B cell (primary cell): ENCODE data around the gene CHPT1. TPM values are rescaled to one million over a fixed set of nuclear protein-coding genes. Genes with fewer than 3 reads are reported as not detected.
"Not testable (repeated sequence)": the region's sequence is repeated elsewhere in the genome, so short reads cannot be mapped to it uniquely, and the experiment has no call there.

Experiments
- ATAC-seq: fragments of 200-7000 bp; cut with Tn5 transposase; one replicate; pipeline ENCODE4 v1.10.0; 2021; ENCODE audit warnings: low read depth, mild to moderate bottlenecking, moderate number of reproducible peaks, moderate library complexity
- CTCF ChIA-PET: fragments of 350-600 bp; sonication (Branson Sonifier 250); formaldehyde crosslinking; loops from one replicate; lab custom pipeline; 2021; ENCODE audit warnings: antibody characterized with exemption, inconsistent platforms; lab: Charles Lee
- POLR2A ChIA-PET: fragments of 350-600 bp; sonication (Branson Sonifier 250); formaldehyde crosslinking; loops from one replicate; lab custom pipeline; 2021; ENCODE audit warnings: antibody characterized with exemption; lab: Charles Lee
- DNase-seq: peaks from one replicate; pipeline ENCODE4 v3.0.0; 2013
- H2AFZ ChIP-seq: 2 replicates; pipeline ENCODE4 v1.6.1; 2012; ENCODE audit warnings: mild to moderate bottlenecking, low read depth, low read length; ENCODE audit not compliant: insufficient read depth, poor library complexity, severe bottlenecking
- H3K27ac ChIP-seq, 2 donors: 1 replicate in 1 of 2; 2 replicates in 1 of 2; pipeline ENCODE4 v1.5.1; 2012 to 2013; ENCODE audit warnings: low read length in 2 of 2, mild to moderate bottlenecking in 2 of 2, moderate library complexity in 1 of 2
- H3K27me3 ChIP-seq, 4 experiments: fragments of 200-600 bp in 1 of 4; sonication (generic) in 1 of 4; replicated peaks in 1 of 4; 1 replicate in 2 of 4; 2 replicates in 2 of 4; pipeline versions ENCODE4 v1.6.1 to v1.7.0; 2013 to 2016; ENCODE audit warnings: low read length in 3 of 4, mild to moderate bottlenecking in 2 of 4, mixed read lengths in 1 of 4, moderate library complexity in 1 of 4; ENCODE audit not compliant: insufficient read depth in 4 of 4, control insufficient read depth in 3 of 4; ENCODE audit errors: control extremely low read depth in 1 of 4
- H3K36me3 ChIP-seq, 2 experiments: replicated peaks in 1 of 2; 1 replicate in 1 of 2; 2 replicates in 1 of 2; pipeline versions ENCODE4 v1.6.1 to v1.7.1; 2013; ENCODE audit warnings: low read length in 1 of 2; ENCODE audit not compliant: insufficient read depth in 2 of 2, control insufficient read depth in 1 of 2; ENCODE audit errors: control extremely low read depth in 1 of 2, extremely low read depth in 1 of 2
- H3K4me1 ChIP-seq, 2 donors: fragments of 200-600 bp in 1 of 2; sonication (generic) in 1 of 2; 1 replicate in 1 of 2; 2 replicates in 1 of 2; pipeline versions ENCODE4 v1.5.1 to v1.6.1; 2013 to 2017; ENCODE audit warnings: low read length in 2 of 2; ENCODE audit not compliant: control insufficient read depth in 2 of 2, insufficient read depth in 2 of 2
- H3K4me2 ChIP-seq: replicated peaks from 2 replicates; pipeline ENCODE3; 2012; ENCODE audit warnings: mild to moderate bottlenecking, low read depth, low read length; ENCODE audit not compliant: poor library complexity, severe bottlenecking
- H3K4me3 ChIP-seq, 5 experiments: fragments of 200-600 bp in 1 of 5; sonication (generic) in 1 of 5; 1 replicate in 3 of 5; 2 replicates in 2 of 5; pipeline versions ENCODE4 v1.5.1 to v1.7.0; 2011 to 2016; ENCODE audit warnings: low read length in 4 of 5, mild to moderate bottlenecking in 4 of 5, low read depth in 2 of 5, control low read depth in 1 of 5, moderate library complexity in 1 of 5; ENCODE audit not compliant: insufficient read depth in 1 of 5; ENCODE audit errors: control extremely low read depth in 1 of 5, extremely low read depth in 1 of 5
- H3K79me2 ChIP-seq: fragments of 200-600 bp; sonication (generic); one replicate; pipeline ENCODE4 v1.6.0; 2016; ENCODE audit warnings: low read length; ENCODE audit not compliant: control insufficient read depth, insufficient read depth
- H3K9ac ChIP-seq: fragments of 200-600 bp; sonication (generic); 2 replicates; pipeline ENCODE4 v1.6.1; 2017; ENCODE audit warnings: mild to moderate bottlenecking, low read length, moderate library complexity
- H3K9me3 ChIP-seq, 3 donors: one replicate each; pipeline versions ENCODE4 v1.6.1 to v1.7.1; 2013; ENCODE audit warnings: low read length in 2 of 3; ENCODE audit not compliant: control insufficient read depth in 2 of 3, insufficient read depth in 1 of 3; ENCODE audit errors: control extremely low read depth in 1 of 3
- H4K20me1 ChIP-seq: 2 replicates; pipeline ENCODE4 v1.6.0; 2012; ENCODE audit warnings: mild to moderate bottlenecking, low read length; ENCODE audit not compliant: insufficient read depth, control insufficient read depth, poor library complexity, severe bottlenecking
- H3K27ac Mint-ChIP-seq: one replicate; pipeline ENCODE4 v1.8.0; 2021; ENCODE audit warnings: mixed read lengths
- H3K27me3 Mint-ChIP-seq: one replicate; pipeline ENCODE4 v1.8.0; 2021; ENCODE audit warnings: mixed read lengths
- H3K4me1 Mint-ChIP-seq: one replicate; pipeline ENCODE4 v1.8.0; 2021; ENCODE audit warnings: mixed read lengths
- H3K4me3 Mint-ChIP-seq: one replicate; pipeline ENCODE4 v1.8.0; 2021; ENCODE audit warnings: mixed read lengths
- H3K9me3 Mint-ChIP-seq: one replicate; pipeline ENCODE4 v1.8.0; 2022; ENCODE audit warnings: mixed read lengths; ENCODE audit not compliant: insufficient read depth
- EZH2 ChIP-seq: IDR thresholded peaks from 2 replicates; pipeline ENCODE4 v1.6.1; 2012; ENCODE audit warnings: borderline replicate concordance, low read depth, mild to moderate bottlenecking, moderate library complexity, low read length; ENCODE audit not compliant: insufficient read depth, poor library complexity, severe bottlenecking
- WGBS: methylation state at CpG from one replicate; pipeline ENCODE4 v1.1.5; 2013; ENCODE audit warnings: missing lambda C conversion rate; ENCODE audit not compliant: insufficient coverage; 5-methylcytosine and 5-hydroxymethylcytosine counted together
- intact Hi-C: fragments of 100-400 bp; cut with micrococcal nuclease; formaldehyde crosslinking; loops from one replicate; pipeline ENCODE4 v1.10.0; 2022
- polyA plus RNA-seq: library from polyadenylated mRNA; depleted of rRNA; stranded (reverse); fragments of >200 nt; gene quantifications from 2 replicates; pipeline ENCODE4 v1.2.3, GENCODE V29; 2012
- total RNA-seq, 2 donors: library from RNA; stranded (reverse); fragments of 120-200 nt in 1 of 2; gene quantifications; 1 replicate in 1 of 2; 2 replicates in 1 of 2; pipeline versions ENCODE4 v1.2.3 to v1.2.4, GENCODE V29; 2013 to 2022
- TF ChIP-seq, protein P1 (sequence below): fragments of 200-600 bp; IDR thresholded peaks from one replicate; pipeline ENCODE4 v1.8.0; 2022; ENCODE audit warnings: antibody characterized with exemption, mild to moderate bottlenecking

Gene CHPT1
- total and polyA plus RNA-seq, 2 donors (not counting 1 experiment from before 2014, with no cell fraction given) = 46.9 to 215 TPM

DNA sequence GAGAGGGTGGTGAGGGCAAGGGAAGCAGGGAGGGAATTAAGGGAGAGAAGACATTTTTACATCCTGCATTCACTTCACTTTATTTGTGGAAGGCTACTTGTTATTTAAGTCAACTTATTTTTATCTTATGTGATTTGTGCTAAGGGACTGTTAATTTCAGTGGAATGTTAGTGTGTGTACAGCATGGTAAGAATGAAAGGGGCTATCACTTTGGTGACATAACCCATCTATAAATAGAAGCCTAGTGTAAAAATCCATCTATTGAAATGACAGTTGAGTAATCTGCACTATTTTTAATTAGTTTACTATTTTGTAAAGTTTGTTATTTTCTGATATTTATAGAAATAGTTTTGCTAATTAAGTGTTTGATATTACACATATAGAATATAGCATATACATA is 16.8 kb upstream of the CHPT1 start:
- no peaks in the 10 kb centered on the region for H3K9me3 Mint-ChIP-seq
- H4K20me1 ChIP-seq = no peaks in the 10 kb centered on the region
- no peak overlapping the region for H3K9ac ChIP-seq
- H3K4me3 ChIP-seq = no peak overlapping the region
- H3K79me2 ChIP-seq = no peaks in the 10 kb centered on the region
- H3K27me3 Mint-ChIP-seq = peaks cover 6% of the 10 kb centered on the region
- H3K27ac Mint-ChIP-seq = no peak overlapping the region
- H3K4me3 Mint-ChIP-seq = no peak overlapping the region
- peaks cover 3% of the 10 kb centered on the region for H3K4me1 Mint-ChIP-seq
- no peak overlapping the region for H3K27ac ChIP-seq
- H3K36me3 ChIP-seq = no peaks in the 10 kb centered on the region
- DNase-seq (no peak), ATAC-seq (no peak)
- CTCF ChIA-PET = no interaction called here
- H3K9me3 ChIP-seq = no peaks in the 10 kb centered on the region
- intact Hi-C loops = loop anchor here (5.0 kb wide), 1 partner anchor 33 kb away; no protein-coding TSS in a partner anchor
- TF ChIP-seq EZH2 = no peak
- TF ChIP-seq, protein P1, sequence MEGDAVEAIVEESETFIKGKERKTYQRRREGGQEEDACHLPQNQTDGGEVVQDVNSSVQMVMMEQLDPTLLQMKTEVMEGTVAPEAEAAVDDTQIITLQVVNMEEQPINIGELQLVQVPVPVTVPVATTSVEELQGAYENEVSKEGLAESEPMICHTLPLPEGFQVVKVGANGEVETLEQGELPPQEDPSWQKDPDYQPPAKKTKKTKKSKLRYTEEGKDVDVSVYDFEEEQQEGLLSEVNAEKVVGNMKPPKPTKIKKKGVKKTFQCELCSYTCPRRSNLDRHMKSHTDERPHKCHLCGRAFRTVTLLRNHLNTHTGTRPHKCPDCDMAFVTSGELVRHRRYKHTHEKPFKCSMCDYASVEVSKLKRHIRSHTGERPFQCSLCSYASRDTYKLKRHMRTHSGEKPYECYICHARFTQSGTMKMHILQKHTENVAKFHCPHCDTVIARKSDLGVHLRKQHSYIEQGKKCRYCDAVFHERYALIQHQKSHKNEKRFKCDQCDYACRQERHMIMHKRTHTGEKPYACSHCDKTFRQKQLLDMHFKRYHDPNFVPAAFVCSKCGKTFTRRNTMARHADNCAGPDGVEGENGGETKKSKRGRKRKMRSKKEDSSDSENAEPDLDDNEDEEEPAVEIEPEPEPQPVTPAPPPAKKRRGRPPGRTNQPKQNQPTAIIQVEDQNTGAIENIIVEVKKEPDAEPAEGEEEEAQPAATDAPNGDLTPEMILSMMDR = no peak
- no peak overlapping the region for H3K4me2 ChIP-seq
- H3K27me3 ChIP-seq = peaks cover 0 to 4% (median 0%) of the 10 kb centered on the region in 4 experiments
- H3K4me1 ChIP-seq = no peaks in the 10 kb centered on the region
- H2AFZ ChIP-seq = no peak overlapping the region
- POLR2A ChIA-PET = no interaction called here

DNA sequence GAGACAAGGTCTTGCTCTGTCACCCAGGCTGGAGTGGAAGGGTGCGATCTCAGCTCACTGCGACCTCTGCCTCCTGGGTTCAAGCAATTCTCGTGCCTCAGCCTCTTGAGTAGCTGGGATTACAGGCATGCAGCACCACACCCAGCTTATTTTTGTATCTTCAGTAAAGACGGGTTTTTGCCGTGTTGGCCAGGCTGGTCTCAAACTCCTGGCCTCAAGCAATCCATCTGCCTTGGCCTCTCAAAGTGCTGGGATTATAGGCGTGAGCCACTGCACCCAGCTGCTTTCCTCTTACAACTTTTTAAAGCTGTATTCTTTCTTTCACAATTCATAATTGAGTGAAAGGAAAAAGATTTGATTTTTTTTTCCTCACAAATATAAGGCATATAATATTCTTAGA is 15.8 kb upstream of the CHPT1 start:
- H3K4me3 Mint-ChIP-seq, H3K4me1 ChIP-seq, DNase-seq, H3K79me2 ChIP-seq, H3K4me3 ChIP-seq, H3K9ac ChIP-seq, H4K20me1 ChIP-seq, H3K4me2 ChIP-seq, H3K27ac Mint-ChIP-seq, H3K27me3 ChIP-seq, H3K36me3 ChIP-seq, H2AFZ ChIP-seq, ATAC-seq, H3K4me1 Mint-ChIP-seq, H3K9me3 ChIP-seq, H3K9me3 Mint-ChIP-seq, POLR2A ChIA-PET, H3K27ac ChIP-seq, H3K27me3 Mint-ChIP-seq: not testable (repeated sequence)
- 94% methylated on average over 5 of the region's 6 CpGs for WGBS
- CTCF ChIA-PET = interaction anchor here (1.1 to 2.0 kb wide), 4 partner anchors 9 to 48 kb away, joined by 3 to 4 read pairs (median 4); no protein-coding TSS in a partner anchor
- intact Hi-C loops = loop anchor here (5.0 kb wide), 1 partner anchor 34 kb away; no protein-coding TSS in a partner anchor
